Mesenteric fat pad (tissue), 1 donor: Measurements from ENCODE around the gene VPS11. TPM values are rescaled to one million over a fixed set of nuclear protein-coding genes. Genes with fewer than 3 reads are reported as not detected.
A peak's percentile ranks its signal among the peaks of the same experiment; 100 is the strongest.
"Not testable (repeated sequence)": the region's sequence is repeated elsewhere in the genome, so short reads cannot be mapped to it uniquely, and the experiment has no call there.

Experiments
- DNase-seq: peaks from one replicate; pipeline ENCODE4 v3.0.0-alpha.2; 2020; ENCODE audit warnings: low spot score
- total RNA-seq: library from RNA; stranded (reverse); fragmentation: NEBNext Ultra II Directional; extraction: Animal tissue kit (Norgen Biotek cat#: 25700); gene quantifications from one replicate; pipeline ENCODE4 v1.2.1, GENCODE V29; 2021
- donor health status: DM: yes; HTN: yes; CAD: no.

VPS11 gene
- total RNA-seq, 1 donor from 2014 or later: 33.3 TPM

DNA sequence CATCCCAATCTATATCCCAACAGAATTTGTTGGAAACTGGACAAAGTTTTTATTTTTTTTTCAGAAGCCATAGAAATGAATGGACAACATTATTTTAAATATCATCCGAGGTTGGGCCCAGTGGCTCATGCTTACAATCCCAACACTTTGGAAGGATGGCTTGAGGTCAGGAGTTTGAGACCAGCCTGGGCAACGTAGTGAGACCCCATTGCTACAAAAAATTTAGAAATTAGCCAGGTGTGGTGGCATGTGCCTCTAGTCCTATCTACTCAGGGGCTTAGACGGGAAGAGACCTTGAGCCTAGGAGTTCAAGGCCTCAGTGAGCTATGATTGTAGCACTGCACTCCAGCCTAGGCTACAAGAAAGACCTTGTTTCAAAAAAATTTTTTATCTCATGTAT, 32.8 kb upstream of the VPS11 start:
- no peak for DNase-seq

DNA sequence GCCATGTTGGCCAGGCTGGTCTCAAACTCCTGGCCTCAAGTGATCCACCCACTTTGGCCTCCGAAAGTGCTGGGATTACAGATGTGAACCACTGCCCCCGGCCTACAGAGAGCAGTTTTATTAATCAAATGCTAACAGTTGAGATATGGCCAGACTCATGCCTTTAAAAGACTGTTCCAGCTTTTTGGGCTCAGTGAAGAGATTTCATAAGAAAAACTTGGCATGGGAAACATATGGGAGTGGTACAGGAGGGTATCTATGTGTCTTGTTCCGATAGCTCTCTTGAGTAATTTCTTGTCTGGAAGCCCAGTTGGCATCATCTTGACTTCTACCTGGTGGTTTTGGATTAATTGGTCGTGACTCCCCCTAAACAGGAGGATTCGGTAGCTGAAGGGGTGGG, 28.7 kb upstream of the VPS11 start:
- DNase-seq: no peak

DNA sequence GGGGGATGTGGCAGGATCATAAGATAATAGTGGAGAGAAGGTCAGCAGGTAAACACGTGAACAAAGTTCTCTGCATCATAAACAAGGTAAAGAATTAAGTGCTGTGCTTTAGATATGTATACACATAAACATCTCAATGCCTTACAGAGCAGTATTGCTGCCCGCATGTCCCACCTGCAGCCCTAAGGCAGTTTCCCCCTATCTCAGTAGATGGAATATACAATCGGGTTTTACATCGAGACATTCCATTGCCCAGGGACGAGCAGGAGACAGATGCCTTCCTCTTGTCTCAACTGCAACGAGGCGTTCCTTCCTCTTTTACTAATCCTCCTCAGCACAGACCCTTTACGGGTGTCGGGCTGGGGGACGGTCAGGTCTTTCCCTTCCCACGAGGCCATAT, 28.1 kb upstream of the VPS11 start:
- not testable (repeated sequence) for DNase-seq

DNA sequence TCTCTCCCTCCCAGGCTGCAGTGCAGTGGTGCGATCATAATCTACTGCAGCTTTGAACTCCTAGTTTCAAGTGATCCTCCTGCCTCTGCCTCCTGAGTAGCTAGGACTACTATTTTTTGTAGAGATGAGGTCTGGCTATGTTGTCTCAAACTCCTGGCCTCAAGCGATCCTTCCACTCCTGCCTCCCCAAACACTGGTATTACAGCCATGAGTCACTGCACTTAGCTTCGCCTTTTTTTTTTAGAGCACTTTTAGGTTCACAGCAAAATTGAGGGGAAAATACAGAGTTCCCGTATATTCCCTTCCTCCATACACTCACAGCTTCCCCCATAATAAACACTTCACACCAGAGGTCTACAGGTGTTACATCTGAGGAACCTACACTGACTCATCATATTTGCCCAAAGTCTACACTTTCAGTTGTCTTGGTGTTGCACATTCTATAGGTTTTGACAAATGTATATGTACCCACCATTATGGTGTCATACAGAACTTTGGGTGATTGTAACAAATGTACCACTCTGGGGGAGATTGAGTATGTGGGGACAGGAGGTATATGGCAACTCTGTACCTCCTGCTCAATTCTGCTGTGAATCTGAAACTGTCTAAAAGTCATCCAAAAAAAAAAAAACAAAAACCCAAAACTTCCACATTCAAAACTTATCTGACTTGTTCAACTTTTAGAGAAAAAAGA, 25.6 kb upstream of the VPS11 start:
- no peak for DNase-seq

DNA sequence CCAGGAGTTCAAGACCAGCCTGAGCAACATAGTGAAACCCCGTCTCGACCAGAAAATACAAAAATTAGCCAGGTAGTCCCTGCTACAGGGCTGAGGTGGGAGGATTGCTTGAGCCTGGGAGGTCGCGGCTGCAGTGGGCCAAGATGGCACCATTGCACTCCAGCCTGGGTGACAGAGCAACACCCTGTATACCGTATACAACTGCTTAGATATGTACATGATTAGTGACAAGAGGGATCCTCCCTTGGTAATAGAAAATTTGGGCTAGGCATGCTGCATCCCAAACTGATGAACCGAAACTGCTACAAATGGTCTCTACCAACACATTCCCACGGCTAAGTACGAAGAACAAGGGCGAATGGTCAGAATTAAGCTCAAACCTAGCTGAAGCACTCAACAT, 24.7 kb upstream of the VPS11 start:
- DNase-seq: no peak

DNA sequence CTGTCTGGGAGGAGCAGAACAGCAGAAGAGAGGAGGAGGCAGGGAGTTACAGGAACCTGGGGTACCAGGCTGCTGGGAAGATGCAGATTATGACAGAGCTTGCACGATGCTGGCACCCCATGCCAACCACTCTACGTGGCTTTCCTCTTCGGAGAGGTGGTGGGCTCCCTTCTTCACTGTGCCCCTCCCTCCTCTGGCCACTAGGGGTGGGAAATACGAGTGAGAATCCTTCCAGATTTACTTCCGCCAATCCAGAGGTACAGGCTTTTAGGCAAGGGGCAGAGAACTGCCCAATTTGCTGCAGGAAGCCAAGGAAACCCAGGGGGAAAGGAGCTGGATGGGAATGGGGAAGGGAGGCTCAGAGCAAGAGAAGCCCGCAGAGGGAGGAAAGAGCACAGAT, 22.9 kb upstream of the VPS11 start:
- no peak for DNase-seq

DNA sequence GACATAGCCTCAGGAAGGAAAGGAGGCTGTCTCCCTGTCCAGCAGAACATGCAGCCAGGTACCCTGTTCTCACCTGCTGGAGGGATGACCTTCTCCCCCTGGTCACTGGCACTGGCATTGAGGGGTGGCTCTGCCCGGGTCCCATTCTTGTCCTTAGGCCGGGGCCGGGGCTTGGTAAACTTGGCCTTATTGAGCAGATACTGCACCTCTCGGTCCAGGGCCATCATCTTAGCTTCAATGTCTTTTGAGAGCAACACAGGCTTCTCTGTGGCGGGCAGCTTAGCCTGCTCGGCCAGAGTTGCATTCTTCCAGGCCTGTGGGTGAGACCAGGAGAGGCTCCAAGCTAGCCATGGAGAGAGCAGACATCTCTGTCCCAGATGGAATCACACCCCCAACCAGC, 21.1 kb upstream of the VPS11 start:
- DNase-seq: no peak

DNA sequence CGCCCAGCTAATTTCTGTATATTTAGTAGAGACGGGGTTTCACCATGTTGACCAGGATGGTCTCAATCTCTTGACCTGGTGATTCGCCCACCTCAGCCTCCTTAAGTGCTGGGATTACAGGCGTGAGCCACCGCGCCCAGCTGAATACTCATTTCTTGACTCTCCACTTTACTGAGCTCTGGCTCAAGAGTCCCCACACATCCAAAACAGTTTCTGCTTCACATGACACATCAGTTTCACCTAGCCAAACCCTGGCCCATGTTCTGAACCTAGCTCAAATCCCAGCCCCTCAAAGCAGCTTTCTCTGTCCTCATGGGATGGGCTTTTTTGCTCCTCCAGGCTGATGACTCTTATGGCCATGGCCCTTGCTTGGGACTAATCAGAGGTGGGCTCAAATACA, 20.4 kb upstream of the VPS11 start:
- no peak for DNase-seq

DNA sequence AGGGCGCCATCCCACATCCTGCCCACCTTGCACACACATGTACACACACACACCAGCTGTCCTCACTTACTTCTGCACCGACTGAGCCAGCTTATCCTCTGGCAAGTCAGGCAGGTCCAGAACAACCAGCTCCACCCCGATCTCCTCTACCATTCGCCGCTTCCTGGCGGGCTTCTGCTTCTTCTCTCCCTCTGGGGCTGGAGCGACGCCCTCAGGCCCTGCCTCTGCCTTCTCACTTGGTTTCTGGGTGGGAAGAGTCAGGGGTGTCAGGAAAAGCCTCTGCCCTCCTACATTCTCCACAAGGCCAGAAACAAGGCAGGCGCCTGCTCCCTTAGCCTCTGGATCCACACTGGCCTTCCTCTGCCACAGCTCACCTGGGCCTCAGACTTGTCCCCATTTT, 19.0 kb upstream of the VPS11 start:
- DNase-seq: no peak

DNA sequence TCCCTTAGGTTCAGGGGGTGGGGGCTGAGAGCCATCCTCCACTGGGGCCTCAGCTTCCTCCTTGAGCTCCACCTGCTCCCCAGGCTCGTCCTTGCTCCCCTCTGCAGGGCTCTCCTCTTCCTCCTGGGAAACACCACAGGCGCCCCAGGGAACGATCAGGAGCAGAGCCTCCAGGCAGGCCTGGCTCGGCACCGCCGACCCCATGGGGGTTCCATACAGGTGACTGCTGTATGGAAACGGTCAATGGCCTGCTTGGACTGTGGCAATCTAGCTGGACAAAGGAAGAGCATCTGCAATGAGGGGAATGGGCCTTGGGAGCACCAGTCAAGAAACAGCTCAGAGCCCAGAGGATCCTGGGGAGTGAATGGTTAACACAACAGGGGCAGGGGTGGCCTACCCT, 18.5 kb upstream of the VPS11 start:
- DNase-seq: no peak

DNA sequence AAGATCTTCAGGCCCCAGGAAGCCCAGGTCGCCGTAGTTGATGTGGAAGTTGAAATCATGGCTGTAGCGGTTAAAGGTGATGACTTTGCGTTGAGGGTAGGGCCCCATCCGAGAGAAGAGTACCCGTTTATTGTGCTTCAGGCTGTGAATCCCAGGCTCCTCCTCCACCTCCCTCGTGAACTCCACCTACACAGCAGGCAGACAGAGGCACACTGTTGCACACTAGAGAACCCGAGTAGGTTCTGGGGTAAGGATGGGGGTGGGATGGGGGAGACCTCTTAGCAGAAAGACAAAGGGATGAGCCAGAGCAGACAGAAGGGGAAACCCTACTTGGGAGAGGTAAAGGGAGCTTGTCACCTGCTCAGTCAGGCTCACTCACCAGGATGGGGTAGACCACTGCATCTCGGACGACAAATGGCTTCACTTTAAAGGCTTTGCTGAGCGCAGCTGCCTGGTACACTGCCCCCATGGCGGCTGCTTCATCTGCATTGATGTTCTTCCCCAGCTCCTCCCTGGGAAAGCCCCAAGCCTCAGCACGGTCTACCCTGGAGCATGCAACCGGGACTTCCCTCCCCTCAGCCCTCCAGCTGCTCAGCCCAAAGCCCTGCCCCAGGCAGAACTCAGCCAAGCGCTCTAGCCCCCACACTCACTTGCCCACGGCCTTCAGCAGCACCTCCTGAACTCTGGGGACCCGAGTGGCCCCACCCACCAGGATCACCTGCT, 16.0 kb upstream of the VPS11 start:
- no peak for DNase-seq

DNA sequence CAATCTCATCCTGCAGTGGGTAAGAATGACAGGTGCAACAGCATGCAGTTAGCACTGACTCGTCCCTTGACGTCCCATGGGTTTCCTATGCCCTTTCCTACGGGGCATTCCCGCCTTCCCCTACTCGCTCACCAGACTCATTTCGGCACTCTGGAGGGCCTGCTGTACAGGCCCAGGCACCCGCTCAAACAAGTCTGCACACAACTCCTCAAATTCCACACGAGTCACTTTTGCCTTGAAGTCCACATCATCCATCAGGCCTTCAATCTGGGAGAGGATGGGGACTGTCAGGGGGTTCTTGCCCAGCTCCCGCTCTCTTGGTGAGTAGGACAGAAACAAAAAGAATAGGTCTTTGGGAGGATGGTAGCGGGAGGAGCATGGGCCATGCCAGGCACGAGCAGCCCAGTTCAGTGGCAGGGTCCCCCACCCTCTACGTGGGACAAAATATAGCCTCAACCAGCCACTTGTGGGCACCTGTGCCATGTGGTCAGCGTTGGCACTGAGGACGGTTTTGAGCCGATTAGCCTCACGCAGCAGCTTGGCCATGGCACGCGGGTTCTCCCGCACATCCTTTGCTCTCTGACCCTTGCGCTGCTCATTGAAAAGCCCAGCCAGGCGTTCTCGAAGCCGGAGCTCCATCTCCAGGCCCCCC, 15.3 kb upstream of the VPS11 start:
- no peak for DNase-seq

DNA sequence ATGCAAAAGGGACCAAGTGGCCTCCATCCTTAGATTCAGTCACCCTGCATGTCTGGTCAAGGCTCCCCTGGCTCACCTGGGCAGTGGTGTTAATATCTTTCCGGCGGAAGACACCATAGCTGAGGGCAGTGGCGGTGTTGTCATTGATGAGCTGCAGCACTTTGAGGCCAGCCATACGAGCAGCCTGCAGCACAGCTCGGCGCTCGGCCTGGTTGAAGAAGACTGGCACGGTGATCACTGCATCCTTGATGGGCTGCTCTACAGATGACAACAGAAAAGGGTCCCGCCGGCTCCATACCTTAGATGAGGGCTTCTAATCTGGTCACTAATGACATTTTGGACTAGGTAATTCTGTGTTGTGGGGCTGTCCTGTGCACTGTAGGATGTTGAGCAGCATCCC, 13.2 kb upstream of the VPS11 start:
- no peak for DNase-seq

DNA sequence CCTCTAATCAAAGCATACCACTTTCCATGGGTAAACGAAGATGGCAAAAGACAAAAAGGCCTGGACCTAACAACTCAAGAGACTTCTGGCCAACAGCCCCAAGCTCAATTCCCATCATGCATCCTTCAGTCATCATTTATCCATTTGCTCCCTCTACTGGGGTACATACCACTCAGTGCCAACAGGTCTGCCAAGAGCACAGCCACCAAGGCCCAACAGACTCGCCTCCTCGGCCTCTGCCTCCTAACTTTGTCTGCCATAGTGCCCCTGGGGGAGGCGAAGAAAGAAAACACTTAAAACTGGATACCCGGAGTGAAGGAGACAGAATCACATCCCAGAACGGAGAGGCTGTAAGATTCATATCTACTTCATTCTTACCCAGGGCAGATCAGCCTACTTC, 11.7 kb upstream of the VPS11 start:
- no peak for DNase-seq

DNA sequence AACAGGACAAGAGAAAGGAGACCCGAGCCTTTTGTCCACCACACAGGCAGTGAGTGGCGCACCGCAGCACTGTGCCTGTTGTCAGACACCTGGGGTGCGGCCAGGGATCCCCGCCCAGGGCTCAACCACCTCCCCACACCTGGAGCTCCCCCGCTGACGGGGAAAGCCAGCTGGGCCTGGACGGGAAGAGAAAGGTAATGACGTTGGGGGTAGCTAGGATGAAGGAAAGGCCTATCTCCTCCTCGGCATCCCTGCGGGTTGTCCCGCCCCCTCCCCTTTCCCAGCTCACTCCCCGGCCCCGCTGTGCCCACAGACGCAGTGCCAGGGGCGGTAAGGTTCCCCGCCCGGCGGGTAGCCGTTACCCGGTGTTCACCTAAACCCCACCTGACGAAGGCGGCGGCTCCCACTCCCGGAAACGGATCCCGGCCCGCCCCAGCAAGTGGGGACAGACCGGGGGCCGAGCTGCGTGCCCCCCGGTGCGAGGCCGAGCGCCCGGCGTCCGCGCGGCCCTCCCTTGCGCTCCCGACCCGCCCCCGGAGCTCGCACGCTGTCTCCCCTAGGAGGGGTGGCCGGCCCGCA, 11.1 kb upstream of the VPS11 start:
- DNase-seq: peak; percentile 91

DNA sequence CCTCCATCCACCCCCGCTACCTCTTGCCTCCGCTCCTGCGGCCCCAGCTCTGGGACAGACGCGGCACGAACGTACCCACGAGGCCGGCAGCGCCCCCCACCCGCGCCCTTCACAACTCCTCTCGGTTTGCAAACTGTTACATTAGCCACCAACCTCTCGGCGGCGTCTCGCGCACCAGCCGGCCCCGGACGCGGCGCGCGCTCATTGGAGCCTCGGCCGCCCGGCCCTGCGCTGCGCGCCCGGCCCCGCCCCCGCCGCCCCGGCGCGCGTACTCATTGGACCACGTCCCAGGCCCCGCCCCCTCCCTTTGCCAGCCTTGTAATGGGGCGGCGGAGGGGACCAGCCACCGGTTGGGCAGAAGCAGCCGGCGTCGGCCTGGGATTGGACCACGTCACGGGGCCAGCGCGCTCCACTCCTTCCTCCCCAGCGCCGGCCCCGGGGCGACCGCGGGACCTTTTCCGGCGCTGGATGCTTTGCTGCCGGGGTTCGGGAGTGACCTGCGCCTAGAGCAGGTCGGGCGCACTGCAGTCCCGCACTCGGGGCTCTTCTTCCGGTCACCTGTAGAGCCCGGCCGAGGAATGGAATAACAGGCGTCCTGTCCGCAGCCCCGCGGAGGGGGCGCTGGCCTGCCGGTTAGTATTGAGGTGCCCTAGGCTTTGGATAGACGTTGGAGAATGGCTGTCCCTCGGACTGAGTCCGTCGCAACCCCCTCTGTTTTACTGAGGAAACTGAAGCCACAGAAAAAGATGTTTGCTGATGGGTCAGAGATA, 10.4 kb upstream of the VPS11 start, which contains the start of gene HYOU1:
Gene HYOU1, minus strand, starts transcription at position 206 of the 770 bp plus-strand sequence. CDS start 1,045 bp downstream, outside the sequence.
- peak; percentile 99 for DNase-seq

DNA sequence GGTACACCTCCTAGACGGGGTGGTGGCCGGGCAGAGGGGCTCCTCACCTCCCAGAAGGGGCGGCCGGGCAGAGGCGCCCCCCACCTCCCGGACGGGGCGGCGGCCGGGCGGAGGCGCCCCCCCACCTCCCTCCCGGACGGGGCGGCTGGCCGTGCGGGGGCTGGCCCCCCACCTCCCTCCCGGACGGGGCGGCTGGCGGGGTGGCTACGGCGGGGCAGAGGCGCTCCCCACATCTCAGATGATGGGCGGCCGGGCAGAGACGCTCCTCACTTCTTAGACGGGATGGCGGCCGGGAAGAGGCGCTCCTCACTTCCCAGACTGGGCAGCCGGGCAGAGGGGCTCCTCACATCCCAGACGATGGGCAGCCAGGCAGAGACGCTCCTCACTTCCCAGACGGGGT, 8.5 kb upstream of the VPS11 start:
- not testable (repeated sequence) for DNase-seq

DNA sequence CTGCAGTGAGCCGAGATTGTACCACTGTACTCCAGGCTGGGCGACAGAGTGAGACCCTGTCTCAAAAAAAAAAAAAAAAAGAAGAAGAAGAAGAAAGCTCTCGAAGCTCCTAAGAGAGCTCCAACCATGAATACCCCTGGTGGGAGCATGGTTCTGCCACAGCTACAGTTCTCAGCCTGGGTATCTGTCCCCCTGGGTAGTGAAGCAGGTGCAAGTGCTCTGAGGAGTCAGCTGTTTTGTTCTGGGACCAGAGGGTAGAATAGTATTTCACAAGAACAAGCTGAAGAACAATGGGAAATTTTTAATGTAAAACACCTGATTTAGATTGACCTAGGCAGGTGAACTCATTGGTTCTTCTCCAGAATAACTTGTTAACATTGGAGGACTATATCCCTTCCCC, 6.4 kb upstream of the VPS11 start:
- DNase-seq: no peak

DNA sequence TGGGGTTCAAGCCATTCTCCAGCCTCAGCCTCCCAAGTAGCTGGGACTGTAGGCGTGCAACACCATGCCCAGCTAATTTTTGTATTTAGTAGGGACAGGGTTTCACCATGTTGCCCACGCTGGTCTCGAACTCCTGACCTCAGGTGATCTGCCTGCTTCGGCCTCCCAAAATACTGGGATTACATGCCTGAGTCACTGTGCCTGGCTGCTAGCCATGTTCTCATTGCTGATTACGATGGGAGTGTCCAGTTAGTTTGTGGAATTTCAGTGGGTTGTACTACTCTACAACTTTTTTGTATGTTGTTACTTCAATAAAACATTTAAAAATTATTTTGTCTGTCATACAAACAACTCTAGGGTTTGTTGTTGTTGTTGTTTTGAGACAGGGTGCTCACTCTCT, 4.8 kb upstream of the VPS11 start:
- DNase-seq: no peak

DNA sequence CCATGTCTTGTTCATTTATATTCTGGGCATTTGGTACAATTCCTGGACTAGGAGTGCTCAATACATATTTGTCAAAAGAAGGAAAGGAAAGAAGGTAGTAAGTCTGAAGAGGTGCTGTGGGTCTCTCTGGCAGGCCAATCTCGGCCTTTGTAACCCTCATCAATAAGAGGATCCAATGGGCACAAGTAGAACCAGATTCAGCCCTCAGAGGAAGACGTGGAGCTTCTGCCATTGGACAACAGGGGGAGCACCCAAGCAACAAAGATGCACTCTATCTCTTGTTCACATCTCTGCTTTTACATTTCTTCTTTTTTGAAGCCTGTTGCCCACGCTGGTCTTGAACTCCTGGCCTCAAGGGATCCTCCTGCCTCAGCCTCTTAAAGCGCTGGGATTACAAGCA, 2.2 kb upstream of the VPS11 start:
- no peak for DNase-seq

DNA sequence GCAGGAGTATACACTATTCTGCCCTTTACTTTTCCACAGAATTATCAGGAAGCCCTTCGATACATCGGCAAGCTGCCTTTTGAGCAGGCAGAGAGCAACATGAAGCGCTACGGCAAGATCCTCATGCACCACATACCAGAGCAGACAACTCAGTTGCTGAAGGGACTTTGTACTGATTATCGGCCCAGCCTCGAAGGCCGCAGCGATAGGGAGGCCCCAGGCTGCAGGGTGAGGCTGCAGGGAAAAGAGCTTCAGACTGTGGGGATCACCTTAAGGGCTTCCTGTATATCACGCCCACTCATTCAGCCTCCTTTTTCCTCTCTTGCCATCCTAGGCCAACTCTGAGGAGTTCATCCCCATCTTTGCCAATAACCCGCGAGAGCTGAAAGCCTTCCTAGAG, 10.2 kb downstream of the VPS11 start:
- DNase-seq: no peak
